ENCODE measurements around the gene ASIC1.
A peak's percentile ranks its signal among the peaks of the same experiment; 100 is the strongest.
"Not testable (repeated sequence)": the region's sequence is repeated elsewhere in the genome, so short reads cannot be mapped to it uniquely, and the experiment has no call there.

Gene ASIC1

GRCh38 chr12:50057000-50057841 is at the start of gene ASIC1:
TSS of gene ASIC1 (plus strand) at chr12:50057596. CDS start at chr12:50058767, 1,171 bp downstream.
- no peak for DNase-seq

GRCh38 chr12:50013361-50014147 is 43.8 kb upstream of the ASIC1 start:
- no peak for DNase-seq

GRCh38 chr12:50014342-50014741 is 43.1 kb upstream of the ASIC1 start:
- no peak for DNase-seq

- no peak for DNase-seq
Observed at GRCh38 chr12:50016501-50017475, 40.6 kb upstream of the ASIC1 start.

GRCh38 chr12:50017641-50018040 is 39.8 kb upstream of the ASIC1 start:
- DNase-seq = no peak

GRCh38 chr12:50018154-50018553 is 39.2 kb upstream of the ASIC1 start:
- DNase-seq = no peak

GRCh38 chr12:50018968-50019367 is 38.4 kb upstream of the ASIC1 start:
- no peak for DNase-seq

- no peak for DNase-seq
Observed at GRCh38 chr12:50019524-50019923, 37.9 kb upstream of the ASIC1 start.

- no peak for DNase-seq
Observed at GRCh38 chr12:50021031-50021430, 36.4 kb upstream of the ASIC1 start.

- no peak for DNase-seq
Observed at GRCh38 chr12:50022903-50023302, 34.5 kb upstream of the ASIC1 start.

- DNase-seq = no peak
Observed at GRCh38 chr12:50024227-50024626, 33.2 kb upstream of the ASIC1 start.

GRCh38 chr12:50024805-50025186 is 32.6 kb upstream of the ASIC1 start:
- DNase-seq = no peak

GRCh38 chr12:50025187-50026059 is 32.0 kb upstream of the ASIC1 start, which contains the start of gene RACGAP1:
TSS of gene RACGAP1 (minus strand) at chr12:50025494. CDS start at chr12:50016715, 8,779 bp downstream.
- peak; percentile 99 for DNase-seq

- no peak for DNase-seq
Observed at GRCh38 chr12:50026691-50027090, 30.7 kb upstream of the ASIC1 start.

- not testable (repeated sequence) for DNase-seq
Observed at GRCh38 chr12:50030449-50030848, 26.9 kb upstream of the ASIC1 start.

GRCh38 chr12:50032515-50032853 is 24.9 kb upstream of the ASIC1 start:
- DNase-seq = no peak

GRCh38 chr12:50032854-50033581 is 24.4 kb upstream of the ASIC1 start:
- no peak for DNase-seq

GRCh38 chr12:50038336-50038735 is 19.1 kb upstream of the ASIC1 start:
- DNase-seq = no peak

GRCh38 chr12:50039151-50039835 is 18.1 kb upstream of the ASIC1 start:
- peak; percentile 77 for DNase-seq

- no peak for DNase-seq
Observed at GRCh38 chr12:50040657-50041056, 16.7 kb upstream of the ASIC1 start.
